Ecto neural progenitor cell (in vitro differentiated cells): ENCODE measurements around the gene TRAPPC2.
"Not testable (repeated sequence)": the region's sequence is repeated elsewhere in the genome, so short reads cannot be mapped to it uniquely, and the experiment has no call there.

Source experiments
- DNase-seq: peaks from one replicate; pipeline ENCODE4 v3.0.0-alpha.2; 2018; ENCODE audit warnings: low spot score

The TRAPPC2 gene

DNA sequence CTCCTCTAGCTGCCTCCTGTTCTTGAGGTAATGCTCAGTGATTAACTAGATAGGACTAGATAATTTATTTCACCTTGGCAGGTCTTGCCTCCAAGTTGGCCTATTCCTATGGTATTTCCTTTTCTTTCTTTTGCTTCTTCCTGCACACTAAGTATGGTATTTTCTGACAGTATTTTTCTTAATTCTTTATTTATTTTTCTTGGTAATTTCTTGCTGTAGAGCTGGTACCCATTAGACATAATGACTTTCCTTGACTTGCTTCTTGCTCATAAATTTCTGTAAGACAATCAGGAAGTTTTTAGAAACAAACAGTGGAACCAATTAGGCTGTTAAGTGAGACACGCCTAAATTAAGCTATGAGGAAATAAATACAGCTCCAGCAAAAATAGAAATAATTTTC, 36.0 kb downstream of the TRAPPC2 start:
- DNase-seq: no peak

DNA sequence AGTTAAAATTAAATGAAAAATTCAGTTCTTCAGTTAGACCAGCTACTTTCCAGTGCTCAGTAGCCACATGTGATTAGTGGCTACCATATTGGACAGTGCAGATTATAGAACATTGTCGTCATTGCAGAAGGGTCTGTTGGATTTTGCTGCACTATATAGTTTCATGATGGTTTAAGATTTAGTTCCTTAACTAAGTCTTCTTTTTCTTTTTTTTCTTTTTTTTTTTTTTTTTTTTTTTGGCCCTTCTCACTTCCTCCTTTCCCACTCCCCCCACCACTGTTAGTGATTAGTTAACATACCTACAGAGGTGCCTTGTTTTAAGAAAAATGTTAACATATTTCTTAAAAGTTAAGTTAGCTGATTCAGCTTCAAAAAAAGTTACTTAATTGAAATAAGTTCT, 36.4 kb downstream of the TRAPPC2 start:
- DNase-seq: no peak

DNA sequence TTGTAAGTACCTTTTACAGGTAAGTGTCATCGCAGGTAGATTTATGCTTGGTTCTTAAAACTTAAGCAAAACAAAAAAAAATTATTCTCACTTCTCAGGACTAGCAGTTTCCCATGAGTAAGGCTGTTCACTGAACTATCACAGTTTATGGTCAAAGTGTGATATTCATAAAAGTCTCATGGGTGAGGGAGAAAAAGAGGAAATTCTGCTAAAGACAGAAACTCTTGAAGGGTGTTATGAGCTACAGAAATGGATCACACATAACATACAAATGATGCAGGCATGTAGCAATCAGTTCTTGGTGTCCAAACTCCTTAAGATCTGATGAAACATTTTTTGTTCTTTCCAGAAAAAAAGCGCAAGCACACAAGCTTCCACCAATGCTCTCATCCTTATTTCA, 37.0 kb downstream of the TRAPPC2 start:
- no peak for DNase-seq

DNA sequence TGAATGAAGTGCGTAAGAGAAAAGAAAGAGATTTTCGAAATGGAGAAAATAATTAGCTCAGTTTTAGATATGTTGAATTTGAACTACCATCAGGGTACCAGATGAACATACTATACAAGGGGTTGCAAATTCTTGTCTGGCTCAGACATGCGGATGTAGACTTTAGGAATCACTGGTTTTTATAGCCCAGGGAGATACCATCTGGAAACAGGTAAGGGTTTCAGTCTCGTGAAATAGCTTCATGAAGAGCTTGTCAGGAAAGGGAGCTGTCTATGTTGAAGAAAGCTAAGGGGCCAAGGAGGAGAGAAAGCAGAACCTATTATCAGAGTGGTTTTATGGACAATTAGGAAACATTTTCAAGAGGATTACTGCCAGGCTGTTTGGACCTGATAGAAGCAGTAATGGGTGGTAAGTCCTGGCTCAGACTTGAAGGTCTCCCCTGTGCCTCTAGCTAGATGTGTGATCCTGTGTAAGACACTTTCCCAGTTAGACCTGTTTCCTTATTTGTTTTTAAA, 38.8 kb downstream of the TRAPPC2 start:
- no peak for DNase-seq

DNA sequence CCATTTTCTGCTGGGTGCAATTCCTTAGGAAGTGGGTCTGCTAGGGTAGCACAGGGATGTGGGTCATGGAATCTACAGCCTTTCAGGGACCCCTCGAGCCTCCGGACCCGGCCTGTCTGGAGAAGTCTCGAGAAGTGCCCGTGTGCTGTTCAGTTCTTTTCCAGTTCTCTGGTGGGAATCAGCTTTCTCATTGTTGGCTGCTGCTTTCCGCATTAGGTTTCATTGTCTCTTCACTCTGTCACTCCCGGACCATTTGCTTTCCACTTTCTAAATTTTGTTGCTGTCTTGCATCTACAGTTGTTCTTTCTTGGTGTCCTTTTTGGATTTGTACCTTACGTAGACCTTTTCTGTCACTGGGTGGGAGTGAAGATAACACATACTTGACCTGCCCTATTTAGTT, 39.4 kb downstream of the TRAPPC2 start:
- DNase-seq: no peak

DNA sequence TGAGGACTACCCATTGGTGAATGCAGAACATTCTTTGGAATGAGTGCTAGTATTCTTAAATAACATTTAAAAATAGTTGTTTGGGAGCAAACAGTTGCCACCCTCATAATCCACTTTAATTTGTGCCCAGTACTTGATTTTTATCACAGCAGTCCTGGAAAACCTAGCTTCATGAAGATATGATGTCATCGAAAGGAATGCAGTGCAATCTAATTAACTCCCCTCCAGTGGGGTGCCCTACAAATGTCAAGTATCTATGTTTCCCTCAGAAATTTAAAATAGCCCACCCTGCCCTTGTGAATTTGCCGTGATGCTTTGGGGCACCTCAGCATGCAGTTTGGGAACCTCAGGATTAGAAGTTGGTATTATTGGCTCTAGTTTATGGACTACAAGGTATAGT, 40.1 kb downstream of the TRAPPC2 start:
- no peak for DNase-seq

DNA sequence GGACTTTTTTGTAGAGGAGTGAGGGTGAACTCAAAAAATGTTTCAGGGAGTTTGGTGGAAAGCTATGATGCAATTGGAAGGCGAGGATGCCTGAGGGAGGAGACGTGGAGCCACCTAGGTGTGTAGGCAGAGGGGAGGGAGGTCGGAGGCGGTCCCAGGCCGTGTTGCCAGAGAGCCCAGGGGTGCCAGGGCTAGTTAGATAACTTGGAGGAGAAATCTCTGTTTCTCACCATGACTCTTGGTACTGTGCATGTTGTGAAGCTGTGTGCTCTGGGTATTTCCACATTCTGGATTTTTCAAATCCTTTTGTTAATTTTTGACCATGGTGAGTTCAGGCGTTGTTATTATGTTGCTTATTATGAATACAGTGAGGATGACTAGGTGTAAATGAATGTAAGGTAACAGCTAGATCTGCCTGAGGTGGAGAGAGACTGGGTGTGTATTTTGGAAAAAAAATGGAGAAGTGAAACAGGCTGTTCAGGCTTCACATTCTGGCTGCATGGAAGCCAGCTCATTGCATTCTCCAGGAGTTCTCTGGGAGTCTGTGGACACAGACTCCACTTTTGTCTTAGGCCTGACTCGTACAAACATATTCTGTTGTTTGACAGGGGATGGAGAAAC, 41.0 kb downstream of the TRAPPC2 start:
- no peak for DNase-seq

DNA sequence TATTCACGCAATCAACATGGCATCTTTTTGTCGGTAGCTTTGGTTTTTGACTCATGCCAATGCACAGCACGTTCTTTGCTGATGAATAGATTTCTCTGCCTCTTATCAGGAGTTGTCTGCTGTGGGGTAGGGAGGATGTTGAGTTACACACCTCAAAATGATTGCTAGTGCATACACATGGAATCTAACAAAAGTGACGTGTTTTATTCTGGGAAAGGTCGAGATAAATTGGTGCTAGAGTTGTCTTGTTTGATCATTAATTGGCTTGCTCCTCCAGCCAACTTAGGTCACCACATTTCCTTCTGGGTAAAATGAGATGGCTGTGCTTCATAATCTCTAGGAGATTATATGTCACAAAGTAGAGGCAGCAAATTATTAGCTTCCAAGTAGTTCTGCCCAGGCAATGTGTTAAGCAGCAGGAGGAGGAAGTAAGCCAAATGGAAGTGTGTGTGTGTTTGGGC, 41.6 kb downstream of the TRAPPC2 start:
- no peak for DNase-seq

DNA sequence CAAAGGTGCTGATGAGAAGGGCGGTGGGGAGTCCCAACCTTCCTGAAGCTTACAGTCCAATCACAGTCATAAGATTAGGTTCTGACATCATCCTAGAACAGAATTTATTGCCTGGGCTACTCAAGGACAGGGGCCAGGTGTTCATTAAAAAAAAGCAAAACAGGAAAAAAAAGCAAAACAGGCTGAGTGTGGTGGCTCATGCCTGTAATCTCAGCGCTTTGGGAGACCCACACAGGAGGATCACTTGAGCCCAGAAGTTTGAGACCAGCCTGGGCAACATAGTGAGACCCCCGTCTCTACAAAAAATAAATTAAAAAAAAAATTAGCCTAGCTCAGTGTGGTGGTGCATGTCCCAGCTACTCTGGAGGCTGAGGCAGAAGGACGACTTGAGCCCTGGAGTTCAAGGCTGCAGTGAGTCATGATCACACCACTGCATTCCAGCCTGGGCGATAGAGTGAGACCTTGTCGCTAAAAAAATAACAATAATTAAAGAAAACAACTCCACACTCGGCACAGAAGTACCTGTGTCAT, 42.5 kb downstream of the TRAPPC2 start:
- DNase-seq: no peak

DNA sequence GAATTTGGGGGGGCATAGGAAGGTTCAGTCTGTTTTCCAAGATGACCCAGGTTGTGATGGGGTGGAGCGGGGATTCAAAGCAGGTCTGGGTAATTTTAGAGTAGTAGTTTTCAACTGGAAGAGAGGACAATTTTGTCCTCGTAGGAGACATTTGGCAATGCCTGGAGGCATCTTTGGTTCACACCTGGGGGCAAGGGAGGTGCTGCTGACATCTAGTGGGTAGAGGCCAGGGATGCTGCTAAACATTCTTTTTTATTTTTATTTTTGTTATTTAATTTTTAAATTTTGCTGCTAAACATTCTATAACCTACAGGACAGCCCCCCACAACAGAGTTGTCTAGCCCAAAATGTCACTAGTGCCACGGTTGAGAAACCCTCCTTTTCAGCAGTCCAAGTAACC, 43.6 kb downstream of the TRAPPC2 start:
- no peak for DNase-seq

DNA sequence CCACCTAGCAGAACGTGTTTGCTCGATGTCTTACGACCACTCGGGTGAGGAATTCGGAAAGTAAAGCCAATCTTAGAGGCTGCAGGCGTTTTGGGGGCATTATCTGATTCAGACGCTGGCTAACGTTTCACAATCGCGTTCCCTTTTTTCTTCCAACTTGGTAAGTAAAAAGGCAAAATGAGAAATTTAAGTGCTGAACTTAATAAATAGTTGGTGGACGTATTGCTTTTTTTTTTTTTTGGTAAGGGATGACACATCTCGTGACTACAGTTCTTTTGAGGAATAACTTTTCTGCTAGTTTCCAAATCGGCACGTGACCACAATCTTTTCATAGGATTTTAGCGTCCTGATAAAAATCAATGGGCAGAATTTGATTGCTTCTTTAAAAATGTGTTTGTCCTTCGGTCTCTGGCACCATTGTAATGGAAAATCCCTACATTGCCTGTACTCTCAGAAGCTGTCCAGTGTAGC, 44.6 kb downstream of the TRAPPC2 start:
- no peak for DNase-seq

DNA sequence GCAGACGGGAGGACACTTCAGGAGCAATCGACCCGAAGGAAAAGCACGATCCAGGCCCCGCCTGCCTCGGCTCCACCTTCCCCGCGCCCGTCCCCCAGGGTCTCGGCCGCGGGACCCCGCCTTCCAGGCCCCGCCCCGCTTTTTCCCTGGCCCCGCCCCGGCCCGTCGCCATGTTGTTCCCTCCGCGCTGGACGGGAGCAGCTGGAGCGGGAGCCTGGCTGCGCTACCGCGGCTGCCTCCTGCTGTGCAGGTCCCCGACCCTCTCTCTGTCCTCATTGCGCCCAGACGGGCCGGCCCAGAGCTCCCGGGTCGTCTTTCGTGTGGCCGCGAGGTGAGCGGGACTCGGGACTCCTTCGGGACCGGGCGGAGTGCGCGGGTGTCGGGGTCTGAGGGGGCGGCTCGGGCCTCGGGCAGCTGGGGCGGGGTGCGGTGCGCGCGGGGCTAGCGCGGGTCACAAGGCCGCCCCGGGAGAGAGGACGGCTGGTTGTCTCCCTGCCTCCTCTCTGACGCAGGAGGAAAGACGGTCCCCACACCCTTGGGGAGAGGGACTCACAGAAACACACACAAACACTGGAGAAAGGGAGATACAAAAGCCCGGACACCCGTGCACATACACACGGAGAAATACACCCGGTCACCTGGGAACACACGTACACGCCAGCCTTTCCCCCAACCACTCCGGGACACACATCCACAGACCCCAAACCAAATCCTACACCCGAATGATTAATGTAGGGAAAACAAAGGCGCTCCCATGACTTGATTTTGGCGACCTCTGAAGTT, 45.3 kb downstream of the TRAPPC2 start, which contains the start of gene RAB9A:
Gene RAB9A (plus strand): TSS at position 171 of the 783 bp plus-strand sequence. CDS start 19,619 bp downstream, outside the sequence.
- peak; percentile 89 for DNase-seq

DNA sequence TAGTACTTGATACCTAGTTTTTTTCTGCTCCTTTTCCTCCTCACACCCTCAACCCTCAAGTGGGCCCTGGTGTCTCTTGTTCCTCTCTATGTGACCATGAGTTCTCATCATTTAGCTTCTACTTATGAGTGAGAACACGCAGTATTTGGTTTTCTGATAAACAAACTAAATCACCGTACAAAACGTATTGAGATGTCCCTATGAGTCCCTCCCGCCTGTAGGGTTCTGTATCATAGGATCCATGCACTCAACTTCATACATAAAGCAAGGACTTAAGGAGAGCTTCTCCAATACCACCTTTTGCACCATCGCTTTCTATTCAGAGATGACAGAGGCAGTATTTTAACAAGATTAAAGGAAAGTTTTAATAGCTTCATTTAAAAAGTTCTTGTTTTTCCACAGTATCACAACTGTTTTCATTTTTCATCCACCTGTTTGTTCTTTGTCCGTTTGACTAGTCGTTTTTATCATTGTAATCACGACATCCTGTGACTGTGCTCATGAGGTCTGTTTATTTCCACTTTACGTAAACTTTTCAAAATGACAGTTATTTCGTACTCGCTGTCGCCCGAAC, 45.9 kb downstream of the TRAPPC2 start:
- no peak for DNase-seq

DNA sequence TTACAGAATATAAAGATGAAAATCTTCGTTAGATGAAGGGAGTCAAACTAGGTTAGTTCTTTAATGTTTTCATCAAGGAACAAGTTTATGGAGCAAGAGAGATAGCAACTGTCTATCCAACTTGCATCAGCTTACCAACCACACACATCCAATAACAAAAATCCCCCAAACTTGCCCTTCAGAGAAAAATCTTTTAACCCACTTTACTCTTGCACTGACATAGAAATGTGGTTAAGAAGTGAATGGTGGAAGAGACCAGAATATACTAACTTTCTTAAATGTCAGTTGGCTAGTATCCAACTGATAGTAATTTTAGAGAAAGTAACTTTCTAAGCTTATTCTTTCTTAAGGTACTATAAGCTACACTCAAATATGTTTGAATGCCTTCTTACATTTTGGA, 47.2 kb downstream of the TRAPPC2 start:
- no peak for DNase-seq

DNA sequence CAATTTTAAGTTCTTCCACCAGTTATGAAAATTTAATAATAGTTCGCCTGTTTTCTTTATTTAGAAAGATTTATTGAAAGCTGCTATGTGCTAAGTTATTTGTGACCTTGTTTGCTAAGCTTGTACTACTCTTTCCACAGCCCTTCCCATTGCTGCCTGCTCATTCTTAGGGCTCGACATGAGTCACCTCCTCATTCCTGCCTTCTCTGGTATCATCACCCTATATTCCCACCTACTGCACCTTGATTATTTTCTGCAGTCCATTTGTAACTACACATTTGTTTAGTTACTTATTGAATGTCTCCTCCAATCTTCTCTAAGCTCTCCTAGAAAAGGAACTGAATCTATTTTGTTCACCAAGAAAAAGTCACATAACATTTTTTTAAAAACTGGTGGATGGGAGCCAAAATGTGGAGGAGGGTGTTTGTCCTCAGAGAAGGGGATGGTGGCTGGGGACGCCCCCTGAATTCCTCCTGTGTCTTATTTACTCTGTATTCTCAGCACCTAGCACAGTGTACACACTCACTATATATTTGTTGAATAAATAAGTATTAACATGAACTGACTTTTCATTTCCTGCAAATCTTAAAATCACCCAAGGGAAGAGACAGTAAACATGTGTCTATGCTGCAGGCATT, 49.2 kb downstream of the TRAPPC2 start:
- DNase-seq: no peak

DNA sequence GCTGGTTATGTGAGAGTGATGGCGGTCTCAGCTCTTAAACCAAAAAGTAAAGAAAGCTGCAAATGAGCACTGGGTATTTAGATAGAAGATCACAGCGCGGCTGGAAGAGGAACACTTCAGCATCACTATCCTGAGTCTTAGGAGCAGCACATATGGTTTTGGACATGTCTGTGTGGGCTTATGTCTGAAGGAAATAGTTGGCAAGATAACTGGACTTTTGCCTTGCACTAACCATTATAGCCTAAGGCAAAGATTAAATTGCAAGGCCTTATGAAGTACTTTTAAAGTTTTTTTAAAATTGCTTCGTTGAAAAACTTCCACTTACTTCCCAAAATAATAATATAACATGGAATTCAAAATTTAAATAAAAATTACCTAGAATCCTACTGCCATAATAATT, 50.1 kb downstream of the TRAPPC2 start:
- DNase-seq: no peak

DNA sequence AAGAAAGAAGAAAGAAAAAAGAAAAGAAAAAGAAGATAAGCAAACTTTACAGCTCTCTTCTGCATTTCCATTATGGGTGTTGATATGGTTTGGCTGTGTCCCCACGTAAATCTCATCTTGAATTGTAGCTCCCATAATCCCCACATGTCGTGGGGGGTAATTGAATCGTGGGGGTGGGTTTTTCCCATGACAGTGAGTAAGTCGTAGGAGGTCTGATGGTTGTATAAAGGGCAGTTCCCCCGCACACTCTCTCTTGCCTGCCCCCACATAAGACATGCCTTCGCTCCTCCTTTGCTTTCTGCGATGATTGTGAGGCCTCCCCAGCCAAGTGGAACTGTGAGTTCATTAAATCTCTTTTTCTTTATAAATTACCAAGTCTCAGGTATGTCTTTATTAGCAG, 52.8 kb downstream of the TRAPPC2 start:
- no peak for DNase-seq

DNA sequence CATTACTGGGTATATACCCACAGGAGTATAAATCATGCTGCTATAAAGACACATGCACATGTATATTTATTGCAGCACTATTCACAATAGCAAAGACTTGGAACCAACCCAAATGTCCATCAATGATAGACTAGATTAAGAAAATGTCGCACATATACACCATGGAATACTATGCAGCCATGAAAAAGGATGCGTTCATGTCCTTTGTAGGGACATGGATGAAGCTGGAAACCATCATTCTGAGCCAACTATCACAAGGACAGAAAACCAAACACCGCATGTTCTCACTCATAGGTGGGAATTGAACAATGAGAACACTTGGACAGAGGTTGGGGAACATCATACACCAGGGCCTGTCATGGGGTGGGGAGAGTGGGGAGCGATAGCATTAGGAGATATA, 54.7 kb downstream of the TRAPPC2 start:
- not testable (repeated sequence) for DNase-seq

DNA sequence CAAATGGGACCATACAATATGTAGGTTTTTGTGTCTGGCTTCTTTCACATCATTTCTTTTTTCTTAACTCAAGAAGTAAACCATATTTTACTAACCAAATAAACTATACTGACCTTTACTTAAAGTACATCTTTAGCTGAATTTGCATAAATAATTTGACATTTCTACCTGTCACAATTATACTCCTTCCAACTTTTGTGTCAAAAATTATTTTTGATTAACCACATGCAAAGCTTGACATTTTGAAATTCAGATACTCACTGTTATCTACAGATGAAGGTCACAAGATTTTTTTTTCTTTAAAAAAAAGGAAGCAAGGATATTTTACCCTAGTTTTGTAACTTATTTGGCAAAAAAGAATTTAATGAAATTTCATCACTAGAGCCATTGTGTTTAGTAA, 57.5 kb downstream of the TRAPPC2 start:
- DNase-seq: no peak

DNA sequence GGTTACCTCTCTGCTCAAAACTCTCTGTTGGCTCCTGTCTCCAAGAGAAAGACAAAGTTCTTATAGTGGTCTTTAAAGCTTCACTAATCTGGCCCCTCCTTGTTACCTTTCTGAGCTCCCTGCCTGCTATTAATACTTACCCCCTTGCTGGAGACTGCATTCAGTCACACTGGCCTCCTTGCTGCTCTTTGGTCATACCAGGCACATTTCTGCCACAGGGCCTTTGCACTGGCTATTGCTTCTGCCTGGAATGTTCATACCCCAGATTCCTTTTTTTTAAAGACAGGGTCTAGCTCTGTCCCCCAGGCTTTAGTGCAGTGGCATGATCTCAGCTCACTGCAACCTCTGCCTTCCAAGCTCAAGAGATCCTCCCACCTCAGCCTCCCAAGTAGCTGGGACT, 61.4 kb downstream of the TRAPPC2 start:
- DNase-seq: no peak

DNA sequence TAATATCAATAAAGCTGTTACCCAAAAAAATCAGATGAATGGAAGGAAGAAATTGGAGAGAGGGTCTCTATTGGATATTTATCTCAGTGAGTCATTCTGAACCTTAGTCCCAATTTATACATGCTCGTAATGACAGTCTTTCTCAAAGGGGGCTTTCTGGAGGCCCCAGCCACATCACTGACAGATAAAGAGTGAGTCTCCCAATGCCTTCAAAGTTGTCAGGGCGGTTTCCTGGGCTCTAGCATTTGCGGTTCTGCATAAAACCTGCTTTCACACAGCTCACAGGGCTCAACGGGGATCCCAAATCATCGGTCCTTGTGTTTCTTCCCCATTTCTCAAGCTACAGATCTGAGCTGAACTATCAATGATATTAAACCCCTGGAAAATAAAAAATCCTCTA, 64.2 kb downstream of the TRAPPC2 start:
- no peak for DNase-seq

DNA sequence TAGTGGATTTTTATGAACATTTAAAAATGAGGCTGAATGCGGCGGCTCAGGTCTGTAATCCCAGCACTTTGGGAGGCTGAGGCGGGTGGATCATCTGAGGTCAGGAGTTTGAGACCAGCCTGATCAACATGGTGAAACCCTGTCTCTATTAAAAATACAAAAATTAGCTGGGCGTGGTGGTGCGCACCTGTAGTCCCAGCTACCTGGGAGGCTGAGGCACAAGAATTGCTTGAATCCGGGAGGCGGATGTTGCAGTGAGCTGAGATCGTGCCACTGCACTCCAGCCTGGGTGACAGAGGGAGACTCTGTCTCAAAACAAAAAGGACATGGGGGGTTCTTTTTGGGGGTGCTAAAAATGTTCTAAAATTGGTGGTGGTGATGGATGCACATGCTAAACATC, 64.7 kb downstream of the TRAPPC2 start:
- DNase-seq: not testable (repeated sequence)
